T-helper 2 cell treated with Interferon-gamma antibody and Interleukin-4, amounts not matched to agents 100 ng/mL and 5 ng/mL, for 36 hours (primary cell): ENCODE data around the gene VIT. TPM values are rescaled to one million over a fixed set of nuclear protein-coding genes. Genes with fewer than 3 reads are reported as not detected.

Experiments
- intact Hi-C: fragments of 100-400 bp; cut with micrococcal nuclease; formaldehyde crosslinking; loops from one replicate; pipeline ENCODE4 v1.15.1; 2023
- total RNA-seq: library from RNA; stranded (reverse); gene quantifications from 2 replicates; pipeline ENCODE4 v1.2.3, GENCODE V29; 2022

The VIT gene
- total RNA-seq, 1 donor from 2014 or later, result not detected

DNA sequence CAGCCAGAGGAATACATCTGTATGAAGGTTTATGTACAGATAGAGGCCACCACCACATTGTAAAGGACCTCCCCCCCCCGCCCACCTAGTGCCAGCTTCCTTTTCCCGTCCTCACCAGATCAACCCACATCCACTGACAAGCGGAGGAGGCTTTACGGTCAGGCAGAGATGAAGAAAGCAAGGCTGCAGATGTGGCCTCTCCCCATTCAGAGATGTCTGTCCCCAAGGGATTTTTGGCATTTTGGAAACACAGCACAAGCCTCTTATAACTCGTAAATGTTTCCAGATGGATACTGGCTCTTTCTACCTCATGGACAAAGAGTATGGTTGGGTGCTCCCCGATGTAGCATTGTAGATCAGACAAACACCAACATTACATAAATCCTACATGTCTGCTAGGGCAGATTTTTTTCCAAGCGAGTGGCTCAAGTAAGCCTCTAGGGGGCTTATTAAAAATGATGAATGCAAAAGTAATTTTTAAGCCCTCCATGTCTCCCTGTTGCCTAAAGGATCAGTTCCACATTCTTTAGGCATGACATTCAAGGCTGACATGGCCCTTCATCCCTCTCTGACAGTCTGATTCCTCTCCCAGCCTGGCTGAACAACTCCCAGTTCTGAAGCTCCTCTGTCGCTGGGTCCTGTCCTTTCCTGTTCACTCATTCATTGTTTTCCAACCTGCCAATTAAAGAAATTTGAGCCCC, 11.7 kb downstream of the VIT start:
- intact Hi-C loops, result no loop called here

DNA sequence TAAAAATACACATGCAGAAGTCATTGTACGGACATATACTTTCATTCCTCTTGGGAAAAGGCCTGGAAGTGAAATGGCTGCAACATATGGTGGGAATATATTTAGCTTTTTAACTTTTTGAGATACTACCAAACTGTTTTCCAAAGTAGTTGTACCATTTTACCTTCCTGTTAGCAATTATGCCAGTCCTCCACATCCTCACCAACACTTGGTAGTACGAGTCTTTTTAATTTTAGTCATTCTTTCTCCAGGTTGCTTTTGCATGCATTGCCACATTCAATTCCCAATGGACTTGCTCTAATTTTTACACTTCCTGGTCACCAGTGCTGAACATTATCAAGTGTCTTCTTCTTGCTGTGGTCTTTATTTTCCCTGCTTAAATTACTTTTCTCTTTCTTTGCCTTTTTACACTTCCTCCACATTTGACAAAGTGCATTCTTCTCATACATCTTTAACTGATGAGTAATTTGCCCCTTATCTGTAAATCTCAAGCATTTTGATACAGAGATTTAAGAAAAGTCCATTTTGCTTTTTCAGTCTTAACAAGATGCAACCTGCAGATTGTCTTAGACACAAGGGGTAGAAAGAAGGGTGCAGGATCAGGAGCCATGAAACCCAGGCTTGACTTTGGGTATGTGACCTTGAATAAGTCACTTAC, 14.5 kb downstream of the VIT start:
- intact Hi-C loops, result no loop called here

GRCh38 chr2:36711741-36712314, 15.3 kb downstream of the VIT start:
- intact Hi-C loops, result no loop called here

DNA sequence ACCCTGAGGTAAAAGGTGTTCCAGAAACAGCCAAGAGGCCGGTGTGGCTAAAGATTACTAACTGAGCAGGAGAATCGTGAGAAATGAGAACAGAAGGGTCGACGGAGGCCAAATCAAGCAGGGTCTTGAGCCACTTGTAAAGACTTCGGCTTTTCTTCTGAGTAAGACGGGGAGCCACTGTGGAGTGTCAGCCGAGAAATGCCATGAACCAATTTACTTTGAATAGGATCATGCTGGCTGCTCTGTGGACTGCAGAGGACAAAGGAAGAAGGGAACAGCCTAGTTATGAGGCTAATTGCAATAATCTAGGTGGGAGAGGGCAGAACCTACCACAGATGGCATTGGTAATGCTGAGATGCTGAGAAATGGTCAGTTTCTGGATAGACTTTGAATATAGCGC, 16.8 kb downstream of the VIT start:
- intact Hi-C loops, result no loop called here

- intact Hi-C loops, result no loop called here
Observed at GRCh38 chr2:36716111-36716510, 19.6 kb downstream of the VIT start.

- intact Hi-C loops, result no loop called here
Observed at GRCh38 chr2:36717603-36718266, 21.2 kb downstream of the VIT start.

- intact Hi-C loops, result no loop called here
Observed at GRCh38 chr2:36727550-36727949, 31.0 kb downstream of the VIT start.

- intact Hi-C loops, result no loop called here
Observed at GRCh38 chr2:36729067-36729466, 32.6 kb downstream of the VIT start.

- intact Hi-C loops, result no loop called here
Observed at GRCh38 chr2:36731941-36732672, 35.6 kb downstream of the VIT start.

DNA sequence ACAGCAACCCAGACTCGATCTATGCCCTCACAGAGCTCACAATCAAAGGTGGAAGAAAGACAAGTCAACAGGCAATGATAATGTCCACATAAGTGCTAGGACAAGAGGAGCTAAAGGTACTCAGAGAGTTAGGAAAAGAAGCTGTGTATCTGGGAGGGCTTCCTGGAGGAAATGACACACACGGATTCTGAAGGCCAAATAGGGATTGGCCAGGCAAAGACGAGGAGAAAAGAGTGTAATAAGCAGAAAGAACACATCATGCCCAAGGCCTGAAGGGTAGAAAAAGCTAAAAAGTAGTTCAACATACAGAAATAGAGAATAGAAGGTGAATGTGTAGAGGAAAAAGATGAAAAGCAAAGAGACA, 36.1 kb downstream of the VIT start:
- intact Hi-C loops, result no loop called here

DNA sequence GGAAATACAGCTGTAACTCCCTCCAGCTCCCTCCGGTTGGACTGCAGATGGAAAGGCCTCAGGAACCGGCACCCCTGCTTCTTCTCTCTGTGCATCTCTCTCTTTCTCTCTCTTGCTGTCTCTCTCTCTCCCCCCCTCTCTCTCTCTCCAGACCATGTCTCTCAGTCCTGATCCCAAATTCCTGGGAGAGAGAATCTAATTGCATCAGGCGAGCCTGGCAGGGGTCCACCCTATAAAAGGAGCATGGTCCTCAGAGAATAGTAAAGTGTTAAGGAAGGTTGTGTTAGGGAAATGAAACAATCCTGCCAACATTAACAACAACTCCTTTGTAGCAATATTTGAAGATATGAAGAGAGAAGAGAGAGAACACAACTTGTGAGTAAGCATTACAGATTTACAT, 36.7 kb downstream of the VIT start:
- intact Hi-C loops, result no loop called here

- intact Hi-C loops, result no loop called here
Observed at GRCh38 chr2:36734304-36734703, 37.8 kb downstream of the VIT start.

- intact Hi-C loops, result no loop called here
Observed at GRCh38 chr2:36737131-36737750, 40.7 kb downstream of the VIT start.

DNA sequence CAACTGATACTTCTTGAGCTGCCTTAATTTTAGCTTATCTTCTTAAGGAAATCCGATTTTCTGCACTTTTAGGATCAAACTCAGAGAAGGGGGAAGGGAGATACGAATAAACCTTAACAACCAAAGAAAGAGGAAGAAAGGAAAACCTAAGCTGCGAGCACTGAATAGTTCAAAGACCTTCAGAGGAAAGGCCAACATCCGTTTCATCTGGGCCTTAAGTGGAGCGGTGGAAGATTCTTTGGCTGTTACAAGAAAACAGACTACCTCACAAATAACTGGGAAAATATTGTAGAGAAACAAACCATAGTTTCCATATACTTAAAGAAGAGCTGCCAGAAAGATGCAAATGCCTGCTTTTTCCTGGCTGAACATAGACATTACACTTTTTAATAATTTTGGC, 43.6 kb downstream of the VIT start:
- intact Hi-C loops, result no loop called here

GRCh38 chr2:36741188-36741837, 44.8 kb downstream of the VIT start:
- intact Hi-C loops, result no loop called here

- intact Hi-C loops, result no loop called here
Observed at GRCh38 chr2:36743954-36744353, 47.4 kb downstream of the VIT start.

DNA sequence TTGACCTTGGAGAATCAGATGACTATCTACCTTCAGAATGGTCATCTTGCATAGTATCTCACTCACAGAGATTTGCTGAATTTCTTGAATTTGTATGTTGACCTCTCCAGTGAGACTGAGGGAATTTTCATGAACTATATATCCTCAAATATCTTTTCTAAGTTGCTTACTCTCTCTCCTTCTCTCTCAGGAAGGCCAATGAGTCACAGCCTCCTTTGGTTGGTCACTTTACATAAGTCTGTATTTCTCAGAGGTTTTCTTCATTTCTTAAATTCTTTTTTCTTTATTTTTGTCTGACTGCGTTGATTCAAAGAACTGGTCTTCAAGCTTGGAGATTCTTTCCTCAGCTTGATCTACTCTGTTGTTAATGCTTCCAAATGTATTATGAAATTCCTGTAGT, 51.7 kb downstream of the VIT start:
- intact Hi-C loops, result no loop called here

- intact Hi-C loops, result no loop called here
Observed at GRCh38 chr2:36750101-36750500, 53.6 kb downstream of the VIT start.

- intact Hi-C loops, result no loop called here
Observed at GRCh38 chr2:36753706-36754221, 57.3 kb downstream of the VIT start.

- intact Hi-C loops, result no loop called here
Observed at GRCh38 chr2:36754578-36754977, 58.1 kb downstream of the VIT start.

GRCh38 chr2:36756438-36756837, 59.9 kb downstream of the VIT start:
- intact Hi-C loops, result no loop called here
